ENCODE results near the gene USP48.
"Not testable (repeated sequence)": the region's sequence is repeated elsewhere in the genome, so short reads cannot be mapped to it uniquely, and the experiment has no call there.

The USP48 gene

DNA sequence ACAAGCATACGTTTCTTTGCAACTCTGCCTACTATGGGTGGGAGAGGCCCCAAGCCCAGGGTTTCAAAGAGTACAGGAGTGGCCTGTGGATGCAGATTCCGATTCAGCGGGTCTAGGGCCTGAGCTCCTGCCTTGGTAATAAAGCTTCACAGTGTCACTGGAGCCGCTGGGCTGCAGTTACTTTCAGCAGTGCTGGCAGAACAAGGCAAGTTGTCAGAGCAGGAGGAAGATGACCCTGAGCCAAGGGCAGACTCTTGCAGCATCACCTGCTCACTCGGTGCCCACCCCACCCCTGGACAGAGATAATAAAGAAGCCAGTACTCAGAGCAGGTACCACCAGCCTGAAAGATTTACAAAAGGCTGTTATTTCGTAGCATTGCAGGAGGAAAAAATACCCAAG lies 105.8 kb downstream of the USP48 start:
- H2AFZ ChIP-seq (ENCODE audit: low read length), result no peak overlapping the region
- no peak overlapping the region for H2BK15ac ChIP-seq (ENCODE audit: low read length)
- H3K4me3 ChIP-seq (ENCODE audit: low read length in 2 of 2), result no peak overlapping the region
- no peak overlapping the region for H2BK120ac ChIP-seq (ENCODE audit: low read depth, low read length)
- H3K23ac ChIP-seq (ENCODE audit: low read depth, low read length, poor library complexity), result no peak overlapping the region
- H3K4me2 ChIP-seq (ENCODE audit: insufficient read depth, low read length, poor library complexity, severe bottlenecking), result no peak overlapping the region
- H3K27ac ChIP-seq (replicated peaks; ENCODE audit: low read length), result no peak overlapping the region
- H3K4ac ChIP-seq (ENCODE audit: low read length), result no peak overlapping the region
- H2BK5ac ChIP-seq (ENCODE audit: low read length), result no peak overlapping the region
- no peaks in the 10 kb centered on the region for H3K4me1 ChIP-seq (ENCODE audit: control insufficient read depth in 2 of 2, insufficient read depth in 1 of 2, low read depth in 1 of 2, low read length in 2 of 2)
- no peak overlapping the region for H2BK12ac ChIP-seq (ENCODE audit: low read length)
- H3K27me3 ChIP-seq (ENCODE audit: control insufficient read depth in 3 of 3, insufficient read depth in 3 of 3, low read depth in 1 of 3, low read length in 3 of 3), result no peaks in the 10 kb centered on the region
- H2AK5ac ChIP-seq (ENCODE audit: low read depth, low read length), result no peak overlapping the region
- H4K91ac ChIP-seq (ENCODE audit: low read depth, low read length, poor library complexity), result no peak overlapping the region
- peaks cover 3 to 52% of the 10 kb centered on the region in 2 donors for H3K36me3 ChIP-seq (replicated peaks in 1 of 2; ENCODE audit: control insufficient read depth in 2 of 2, insufficient read depth in 2 of 2, low read length in 2 of 2)
- H3K9me3 ChIP-seq (replicated peaks in 1 of 2; ENCODE audit: control insufficient read depth in 2 of 2, insufficient read depth in 1 of 2, low read depth in 1 of 2, low read length in 2 of 2), result no peaks in the 10 kb centered on the region
- no peak overlapping the region for H3K18ac ChIP-seq (ENCODE audit: low read length)
- H3K14ac ChIP-seq (ENCODE audit: low read length), result no peak overlapping the region
- no peak overlapping the region for H3K9ac ChIP-seq (ENCODE audit: low read depth, low read length, poor library complexity)
- no peak for DNase-seq (ENCODE audit: low spot score)
- no peaks in the 10 kb centered on the region for H3K79me1 ChIP-seq (ENCODE audit: low read depth, low read length)
- no CpG with 5 or more reads among the region's 6 CpGs for WGBS, 2 donors (ENCODE audit: extremely low coverage in 2 of 2, insufficient read length in 2 of 2, insufficient replicate concordance in 1 of 2)
- no peak overlapping the region for H4K8ac ChIP-seq (ENCODE audit: low read depth, low read length)

DNA sequence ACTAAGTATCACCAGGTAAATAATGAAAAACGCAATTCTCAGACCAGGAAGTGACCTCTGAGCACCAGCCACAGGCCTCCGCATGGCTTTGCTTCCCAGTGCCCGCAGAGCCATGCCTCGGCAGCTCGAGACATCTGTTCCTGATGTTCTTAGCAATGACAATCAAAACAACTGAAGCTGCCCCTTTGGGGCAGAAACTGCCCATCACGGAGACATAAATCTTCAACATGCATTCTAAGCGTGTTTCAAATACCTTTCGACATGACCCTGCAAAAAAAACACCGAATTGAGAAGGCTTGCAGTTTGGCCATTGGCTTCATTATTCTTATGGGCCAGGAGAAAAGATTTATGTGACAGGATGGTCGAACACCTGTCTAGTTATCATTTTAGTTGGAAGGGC lies 108.0 kb downstream of the USP48 start:
- no peak overlapping the region for H3K18ac ChIP-seq (ENCODE audit: low read length)
- H3K4ac ChIP-seq (ENCODE audit: low read length), result no peak overlapping the region
- no CpG with 5 or more reads among the region's 10 CpGs for WGBS, 2 donors (ENCODE audit: extremely low coverage in 2 of 2, insufficient read length in 2 of 2, insufficient replicate concordance in 1 of 2)
- H4K8ac ChIP-seq (ENCODE audit: low read depth, low read length), result no peak overlapping the region
- DNase-seq (ENCODE audit: low spot score), result no peak
- H2AFZ ChIP-seq (ENCODE audit: low read length), result no peak overlapping the region
- no peak overlapping the region for H3K4me2 ChIP-seq (ENCODE audit: insufficient read depth, low read length, poor library complexity, severe bottlenecking)
- H3K23ac ChIP-seq (ENCODE audit: low read depth, low read length, poor library complexity), result no peak overlapping the region
- H2BK15ac ChIP-seq (ENCODE audit: low read length), result no peak overlapping the region
- H3K4me3 ChIP-seq (ENCODE audit: low read length in 2 of 2), result no peak overlapping the region
- H2BK12ac ChIP-seq (ENCODE audit: low read length), result no peak overlapping the region
- H3K14ac ChIP-seq (ENCODE audit: low read length), result no peak overlapping the region
- no peak overlapping the region for H3K27ac ChIP-seq (replicated peaks; ENCODE audit: low read length)
- no peaks in the 10 kb centered on the region for H3K79me1 ChIP-seq (ENCODE audit: low read depth, low read length)
- H2AK5ac ChIP-seq (ENCODE audit: low read depth, low read length), result no peak overlapping the region
- no peaks in the 10 kb centered on the region for H3K9me3 ChIP-seq (replicated peaks in 1 of 2; ENCODE audit: control insufficient read depth in 2 of 2, insufficient read depth in 1 of 2, low read depth in 1 of 2, low read length in 2 of 2)
- peaks cover 1 to 32% of the 10 kb centered on the region in 2 donors for H3K36me3 ChIP-seq (replicated peaks in 1 of 2; ENCODE audit: control insufficient read depth in 2 of 2, insufficient read depth in 2 of 2, low read length in 2 of 2)
- H3K4me1 ChIP-seq (ENCODE audit: control insufficient read depth in 2 of 2, insufficient read depth in 1 of 2, low read depth in 1 of 2, low read length in 2 of 2), result no peaks in the 10 kb centered on the region
- peaks cover 0 to 8% (median 3%) of the 10 kb centered on the region in 3 experiments for H3K27me3 ChIP-seq (ENCODE audit: control insufficient read depth in 3 of 3, insufficient read depth in 3 of 3, low read depth in 1 of 3, low read length in 3 of 3)
- no peak overlapping the region for H2BK120ac ChIP-seq (ENCODE audit: low read depth, low read length)
- no peak overlapping the region for H2BK5ac ChIP-seq (ENCODE audit: low read length)
- H4K91ac ChIP-seq (ENCODE audit: low read depth, low read length, poor library complexity), result no peak overlapping the region
- H3K9ac ChIP-seq (ENCODE audit: low read depth, low read length, poor library complexity), result no peak overlapping the region

GRCh38 chr1:21673853-21674252 lies 109.1 kb downstream of the USP48 start:
- not testable (repeated sequence) for H3K4me3 ChIP-seq (ENCODE audit: low read length in 2 of 2); H3K4ac ChIP-seq (ENCODE audit: low read length); H4K91ac ChIP-seq (ENCODE audit: low read depth, low read length, poor library complexity); H3K9me3 ChIP-seq (replicated peaks in 1 of 2; ENCODE audit: control insufficient read depth in 2 of 2, insufficient read depth in 1 of 2, low read depth in 1 of 2, low read length in 2 of 2); H3K14ac ChIP-seq (ENCODE audit: low read length); H3K9ac ChIP-seq (ENCODE audit: low read depth, low read length, poor library complexity); H3K23ac ChIP-seq (ENCODE audit: low read depth, low read length, poor library complexity); H3K4me2 ChIP-seq (ENCODE audit: insufficient read depth, low read length, poor library complexity, severe bottlenecking); H3K4me1 ChIP-seq (ENCODE audit: control insufficient read depth in 2 of 2, insufficient read depth in 1 of 2, low read depth in 1 of 2, low read length in 2 of 2); DNase-seq (ENCODE audit: low spot score); H2AK5ac ChIP-seq (ENCODE audit: low read depth, low read length); H3K79me1 ChIP-seq (ENCODE audit: low read depth, low read length); H2BK15ac ChIP-seq (ENCODE audit: low read length); H3K18ac ChIP-seq (ENCODE audit: low read length); H2BK5ac ChIP-seq (ENCODE audit: low read length); H2BK12ac ChIP-seq (ENCODE audit: low read length); H3K27ac ChIP-seq (replicated peaks; ENCODE audit: low read length); H2BK120ac ChIP-seq (ENCODE audit: low read depth, low read length); H2AFZ ChIP-seq (ENCODE audit: low read length); H4K8ac ChIP-seq (ENCODE audit: low read depth, low read length)
- Histone ChIP-seq H3K27me3 (ENCODE audit: control insufficient read depth in 3 of 3, insufficient read depth in 3 of 3, low read depth in 1 of 3, low read length in 3 of 3) (peaks cover 0 to 16% (median 14%) of the 10 kb centered on the region in 3 experiments), H3K36me3 (replicated peaks in 1 of 2; ENCODE audit: control insufficient read depth in 2 of 2, insufficient read depth in 2 of 2, low read length in 2 of 2) (peaks cover 0 to 21% of the 10 kb centered on the region in 2 donors)
- WGBS, 2 donors (ENCODE audit: extremely low coverage in 2 of 2, insufficient read length in 2 of 2, insufficient replicate concordance in 1 of 2), result no CpG with 5 or more reads among the region's 7 CpGs

- no peak overlapping the region for H3K23ac ChIP-seq (ENCODE audit: low read depth, low read length, poor library complexity)
- peaks cover 5 to 7% of the 10 kb centered on the region in 2 donors for H3K4me1 ChIP-seq (ENCODE audit: control insufficient read depth in 2 of 2, insufficient read depth in 1 of 2, low read depth in 1 of 2, low read length in 2 of 2)
- no peak overlapping the region for H3K4me3 ChIP-seq (ENCODE audit: low read length in 2 of 2)
- peaks cover 0 to 16% of the 10 kb centered on the region in 2 donors for H3K36me3 ChIP-seq (replicated peaks in 1 of 2; ENCODE audit: control insufficient read depth in 2 of 2, insufficient read depth in 2 of 2, low read length in 2 of 2)
- H3K14ac ChIP-seq (ENCODE audit: low read length), result no peak overlapping the region
- no peaks in the 10 kb centered on the region for H3K79me1 ChIP-seq (ENCODE audit: low read depth, low read length)
- H4K8ac ChIP-seq (ENCODE audit: low read depth, low read length), result no peak overlapping the region
- H2AK5ac ChIP-seq (ENCODE audit: low read depth, low read length), result no peak overlapping the region
- H3K9ac ChIP-seq (ENCODE audit: low read depth, low read length, poor library complexity), result no peak overlapping the region
- no peak overlapping the region for H4K91ac ChIP-seq (ENCODE audit: low read depth, low read length, poor library complexity)
- H2BK120ac ChIP-seq (ENCODE audit: low read depth, low read length), result no peak overlapping the region
- no peak overlapping the region for H3K18ac ChIP-seq (ENCODE audit: low read length)
- H3K27me3 ChIP-seq (ENCODE audit: control insufficient read depth in 3 of 3, insufficient read depth in 3 of 3, low read depth in 1 of 3, low read length in 3 of 3), result peaks cover 0 to 22% (median 19%) of the 10 kb centered on the region in 3 experiments
- no peak for DNase-seq (ENCODE audit: low spot score)
- H3K27ac ChIP-seq (replicated peaks; ENCODE audit: low read length), result no peak overlapping the region
- H3K9me3 ChIP-seq (replicated peaks in 1 of 2; ENCODE audit: control insufficient read depth in 2 of 2, insufficient read depth in 1 of 2, low read depth in 1 of 2, low read length in 2 of 2), result no peaks in the 10 kb centered on the region
- H3K4me2 ChIP-seq (ENCODE audit: insufficient read depth, low read length, poor library complexity, severe bottlenecking), result no peak overlapping the region
- no peak overlapping the region for H2BK12ac ChIP-seq (ENCODE audit: low read length)
- H2BK5ac ChIP-seq (ENCODE audit: low read length), result no peak overlapping the region
- no peak overlapping the region for H3K4ac ChIP-seq (ENCODE audit: low read length)
- H2BK15ac ChIP-seq (ENCODE audit: low read length), result no peak overlapping the region
- WGBS, 2 donors (ENCODE audit: extremely low coverage in 2 of 2, insufficient read length in 2 of 2, insufficient replicate concordance in 1 of 2), result no CpG with 5 or more reads among the region's 9 CpGs
- H2AFZ ChIP-seq (ENCODE audit: low read length), result no peak overlapping the region
Measured at GRCh38 chr1:21673277-21673780, 109.6 kb downstream of the USP48 start.
